ENCODE results near the gene DCD.
A peak's percentile ranks its signal among the peaks of the same experiment; 100 is the strongest.

Gene DCD

DNA sequence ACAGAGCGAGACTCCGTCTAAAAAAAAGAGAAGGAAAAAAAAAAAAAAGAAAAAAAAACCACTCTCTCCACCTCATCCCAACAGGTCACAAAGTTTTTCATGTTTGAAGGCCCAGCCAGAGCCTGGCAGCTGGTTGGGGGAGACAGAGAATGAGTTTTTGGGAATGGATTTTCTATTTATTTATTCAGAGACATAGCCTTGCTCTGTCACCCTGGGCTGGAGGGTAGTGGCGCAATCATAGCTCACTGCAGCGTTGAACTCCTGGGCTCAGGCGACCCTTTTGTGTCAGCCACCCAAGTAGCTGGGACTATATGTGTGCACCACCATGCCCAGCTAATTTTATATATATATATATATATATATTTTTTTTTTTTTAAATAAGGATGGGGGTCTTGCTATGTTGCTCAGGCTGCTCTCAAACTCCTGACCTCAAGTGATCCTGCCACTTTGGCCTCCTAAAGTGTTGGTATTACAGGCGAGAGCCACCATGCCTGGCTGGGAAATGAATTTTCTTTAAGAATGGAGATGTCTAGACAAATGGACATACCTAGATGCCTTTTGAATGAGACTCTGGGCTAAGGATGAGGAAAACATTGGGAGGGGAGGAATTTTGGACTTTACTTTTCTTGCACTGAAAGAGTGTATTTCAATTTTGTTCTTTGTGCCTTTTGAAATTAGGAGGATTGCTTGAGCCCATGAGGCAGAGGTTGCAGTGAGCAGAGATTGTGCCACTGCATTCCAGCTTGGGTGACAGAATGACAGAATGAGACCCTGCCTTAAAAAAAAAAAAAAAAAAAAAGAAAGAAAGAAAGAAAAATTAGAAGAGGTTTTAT lies 42.8 kb downstream of the DCD start:
- no peak for DNase-seq

- no peak for DNase-seq
These were observed 43.7 kb downstream of the DCD start for GRCh38 chr12:54604436-54604835.

- no peak for DNase-seq
These were observed 44.3 kb downstream of the DCD start for GRCh38 chr12:54603872-54604271.

GRCh38 chr12:54603173-54603814 lies 44.9 kb downstream of the DCD start:
- peak; percentile 13 for DNase-seq

DNA sequence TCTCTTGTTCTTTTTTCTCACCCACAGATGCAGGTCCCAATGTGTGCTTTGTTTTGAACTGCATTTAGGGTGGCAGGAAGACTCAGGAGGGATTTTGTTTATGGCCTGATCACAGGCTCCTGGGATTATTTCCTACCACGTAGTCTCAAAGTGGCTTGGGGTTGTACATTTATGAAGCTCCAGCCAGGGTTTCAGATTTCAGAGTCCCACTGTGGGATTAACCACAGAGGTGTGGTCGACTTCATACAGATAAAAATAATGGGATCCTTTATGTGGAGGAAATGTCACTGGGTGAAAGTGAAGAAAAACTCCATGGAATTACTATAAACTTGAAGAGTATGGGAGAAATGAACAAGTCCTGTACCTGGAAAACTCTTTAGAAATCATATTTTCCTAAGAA lies 45.5 kb downstream of the DCD start:
- no peak for DNase-seq

GRCh38 chr12:54601841-54602240 lies 46.3 kb downstream of the DCD start:
- DNase-seq: no peak

- no peak for DNase-seq
These were observed 49.2 kb downstream of the DCD start for GRCh38 chr12:54598970-54599369.

DNA sequence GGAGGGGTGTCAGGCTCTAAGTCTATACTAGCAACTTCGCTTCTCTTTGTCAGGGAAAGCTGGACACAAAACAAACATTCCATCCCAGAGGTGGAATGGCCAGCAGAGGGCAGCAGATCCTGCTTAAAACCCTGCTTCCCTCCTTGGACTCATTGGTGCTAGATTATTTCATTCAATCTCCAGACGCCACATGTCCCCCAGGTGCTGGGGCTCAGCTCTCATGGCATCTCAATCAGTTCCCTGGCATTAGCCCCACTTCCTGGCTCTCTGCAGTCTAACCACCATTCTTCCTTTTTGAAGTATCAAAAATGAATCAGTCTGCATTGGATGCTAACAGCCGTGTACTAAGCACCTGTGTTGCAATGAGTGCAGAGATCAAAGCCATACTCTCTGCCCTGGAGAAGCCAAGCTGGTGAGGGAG lies 51.6 kb downstream of the DCD start:
- DNase-seq: no peak

DNA sequence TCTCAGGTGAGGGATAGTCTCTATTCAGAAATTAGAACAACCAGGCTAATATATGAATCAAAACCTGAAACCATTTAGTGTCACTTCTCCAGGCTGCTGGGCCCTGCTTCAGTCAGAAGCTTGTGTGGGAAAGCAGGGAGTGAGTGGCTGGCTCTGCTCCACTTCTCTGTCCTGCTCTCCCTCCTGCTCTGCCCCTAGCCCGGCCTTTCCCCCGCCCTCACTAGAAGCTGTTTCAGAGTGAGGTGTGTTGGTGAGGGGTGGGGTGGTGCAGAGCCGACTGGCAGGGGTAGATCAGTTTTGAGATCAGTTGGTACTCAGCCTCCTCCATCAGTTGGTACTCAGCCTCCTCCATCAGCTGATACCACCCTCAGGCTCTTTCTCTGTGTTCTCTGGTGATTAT lies 52.7 kb downstream of the DCD start:
- DNase-seq: no peak
